GM19023 (cell line): ENCODE results near the gene TDRD12.

Source experiments
- ATAC-seq: cut with Tn5 transposase; IDR thresholded peaks from one replicate; pipeline ENCODE4 v1.9.1; 2021; ENCODE audit warnings: mild to moderate bottlenecking, moderate library complexity; ENCODE audit not compliant: unreplicated experiment

The TDRD12 gene

DNA sequence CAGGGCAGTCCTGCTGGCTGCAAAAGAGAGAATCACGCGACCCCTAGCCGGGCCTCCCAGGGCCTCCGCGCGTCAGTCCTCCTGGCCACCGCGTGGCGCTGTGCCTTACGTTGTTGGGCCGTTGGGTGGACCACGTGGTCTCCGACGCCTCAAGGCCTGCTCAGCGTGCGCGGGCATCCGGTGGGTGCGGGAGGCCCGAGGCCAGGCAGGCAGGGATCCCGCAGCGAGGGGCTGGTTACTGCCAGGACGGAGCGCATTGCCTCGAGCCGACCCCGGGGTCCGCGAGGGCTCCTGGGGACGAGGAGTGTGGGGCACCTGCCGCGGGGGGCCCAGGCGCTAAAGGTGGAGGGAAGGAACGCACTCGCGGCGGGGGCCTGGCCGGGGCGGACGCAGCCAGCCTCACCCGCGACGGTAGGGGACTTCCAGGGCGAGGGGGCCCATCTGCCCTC is at the start of gene TDRD12:
Gene TDRD12, plus strand, starts transcription at position 157 of the 449 bp plus-strand sequence. CDS start 306 bp downstream, outside the sequence.
- no peak for ATAC-seq

- ATAC-seq: no peak
These were observed 47.5 kb upstream of the TDRD12 start for GRCh38 chr19:32671883-32672593.

GRCh38 chr19:32672841-32673240 is 46.7 kb upstream of the TDRD12 start:
- ATAC-seq: no peak

DNA sequence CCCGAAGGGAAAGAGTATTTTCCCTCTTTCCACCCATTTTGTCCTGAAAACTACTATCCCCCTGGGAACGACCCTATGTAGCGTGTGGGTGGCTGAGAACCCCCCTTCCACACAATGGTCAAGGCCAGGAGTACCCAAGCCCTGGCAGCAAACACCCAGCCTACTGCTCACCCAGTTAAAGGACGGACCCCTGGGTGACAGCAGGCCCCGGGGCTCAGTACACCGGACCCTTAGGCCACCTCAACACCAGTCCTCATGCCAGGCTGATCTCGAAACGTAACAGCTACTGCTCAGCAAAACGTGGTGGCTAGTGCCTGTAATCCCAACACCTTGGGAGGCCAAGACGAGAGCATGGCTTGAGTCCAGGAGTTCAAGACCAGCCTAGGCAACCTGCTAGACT is 46.0 kb upstream of the TDRD12 start:
- ATAC-seq: no peak

GRCh38 chr19:32674153-32674930 is 45.2 kb upstream of the TDRD12 start:
- peak; percentile 7 for ATAC-seq

DNA sequence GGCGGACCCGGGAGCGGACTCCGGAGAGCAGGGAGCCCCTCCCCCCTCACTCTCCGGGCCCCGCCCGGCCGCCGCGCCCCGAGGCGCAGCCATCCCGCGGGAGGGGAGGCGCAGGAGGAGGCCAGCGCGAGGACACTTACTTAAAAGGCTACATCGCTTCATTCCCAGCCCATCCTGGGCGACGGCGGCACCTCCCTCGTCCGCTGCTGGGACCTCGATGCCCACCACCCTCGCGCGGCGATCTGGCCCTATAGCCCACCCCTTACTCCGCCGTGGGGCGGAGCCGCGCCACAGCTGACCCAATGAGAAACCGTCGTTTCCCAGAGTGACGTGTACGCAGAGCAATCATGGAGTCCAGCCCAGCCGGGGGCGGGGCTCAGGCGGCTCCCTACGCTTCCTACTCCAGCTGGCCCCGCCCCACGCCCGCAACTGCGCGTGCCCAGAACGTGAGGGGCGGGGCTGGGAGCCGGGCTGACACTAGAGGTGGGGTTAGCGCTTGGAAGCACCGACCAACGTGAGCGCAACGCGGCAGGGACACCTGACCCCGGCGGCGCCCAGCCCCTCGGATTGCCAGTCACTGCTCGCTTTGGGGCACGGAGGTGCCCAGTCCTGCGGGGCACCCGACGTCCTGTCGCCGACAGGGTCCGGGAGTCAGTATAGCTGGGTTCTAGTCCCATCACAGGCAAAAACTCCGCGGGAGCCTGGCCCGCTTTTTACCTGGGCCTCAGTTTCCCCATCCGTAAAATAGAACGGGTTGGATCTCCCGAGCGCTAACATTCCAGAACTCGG is 44.4 kb upstream of the TDRD12 start, which contains the start of gene ANKRD27:
Gene ANKRD27, minus strand, starts transcription at position 250 of the 789 bp plus-strand sequence. CDS start 16,165 bp downstream, outside the sequence.
- peak; percentile 98 for ATAC-seq

GRCh38 chr19:32675720-32676185 is 43.8 kb upstream of the TDRD12 start, which contains the start of gene RGS9BP:
Gene RGS9BP (plus strand): TSS chr19:32675848. CDS start chr19:32676264, 416 bp downstream.
- peak; percentile 29 for ATAC-seq

GRCh38 chr19:32676186-32676894 is 43.2 kb upstream of the TDRD12 start:
- ATAC-seq: no peak

- ATAC-seq: no peak
These were observed 42.6 kb upstream of the TDRD12 start for GRCh38 chr19:32676895-32677359.

DNA sequence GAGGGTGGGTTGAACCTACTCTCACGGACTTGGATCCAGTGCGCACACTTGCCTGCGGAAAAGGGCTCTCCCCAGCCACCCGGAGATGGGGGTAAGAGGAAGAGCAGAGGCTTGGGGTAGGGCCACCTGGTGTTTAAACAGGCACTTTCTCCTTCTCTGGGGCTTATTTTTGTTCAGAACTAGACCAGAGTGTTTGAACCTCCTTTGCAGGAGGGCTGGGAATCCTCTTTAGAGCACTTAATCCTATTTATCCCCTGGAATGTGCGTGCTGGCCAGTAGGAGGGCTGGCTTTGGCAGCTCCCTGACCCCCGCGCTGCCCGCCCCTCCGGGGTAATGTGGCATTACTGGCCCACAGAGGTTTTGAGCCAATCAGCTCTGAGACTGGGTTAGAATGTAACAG is 41.9 kb upstream of the TDRD12 start:
- no peak for ATAC-seq

- ATAC-seq: no peak
These were observed 38.6 kb upstream of the TDRD12 start for GRCh38 chr19:32680986-32681385.

DNA sequence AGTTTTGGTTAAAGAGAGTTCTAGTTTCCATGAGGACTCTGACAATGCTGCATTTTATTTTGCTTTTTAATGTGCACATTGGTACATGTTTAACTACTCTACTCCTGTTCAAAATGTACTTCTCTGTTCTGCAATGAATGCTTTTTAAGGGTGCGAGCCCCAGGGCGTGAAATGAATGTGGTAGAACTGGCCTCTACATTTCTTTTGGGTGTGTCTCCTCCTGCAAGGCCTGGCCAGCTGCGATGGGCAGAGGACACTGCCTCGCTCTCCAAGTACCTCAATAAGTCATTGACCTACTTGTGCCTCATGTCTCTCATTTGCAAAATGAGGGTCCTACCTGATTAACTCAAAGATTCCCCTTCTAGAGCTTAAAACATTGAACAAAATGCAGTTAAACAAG is 37.2 kb upstream of the TDRD12 start:
- no peak for ATAC-seq

DNA sequence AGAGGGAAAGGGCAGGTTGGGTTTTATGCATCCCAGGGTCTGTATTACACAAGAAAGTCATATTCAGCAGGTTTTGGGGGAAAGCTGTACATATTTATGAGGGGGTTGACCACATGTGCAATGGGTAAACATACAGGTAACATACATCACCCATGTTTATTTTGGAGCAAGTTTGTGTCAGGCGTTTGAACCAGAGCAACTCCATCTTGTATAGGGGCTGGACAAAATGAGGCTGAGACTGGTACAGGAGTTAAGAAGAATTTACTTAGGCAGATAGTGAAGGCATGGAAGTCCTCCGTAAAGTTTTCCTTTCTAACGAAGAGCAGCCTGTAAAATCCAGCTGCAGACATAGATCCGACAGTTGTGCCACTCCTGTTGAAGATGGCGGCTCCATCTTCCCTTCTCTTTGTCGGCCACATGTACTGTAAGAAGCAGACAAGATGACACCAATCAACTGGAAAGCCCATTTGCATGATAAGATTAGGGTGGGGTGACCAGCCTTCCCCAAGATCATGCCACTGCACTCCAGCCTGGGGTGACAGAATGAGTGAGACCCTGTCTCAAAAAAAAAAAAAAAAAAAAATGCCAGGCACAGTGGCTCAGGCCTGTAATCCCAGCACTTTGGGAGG is 32.6 kb upstream of the TDRD12 start:
- no peak for ATAC-seq

DNA sequence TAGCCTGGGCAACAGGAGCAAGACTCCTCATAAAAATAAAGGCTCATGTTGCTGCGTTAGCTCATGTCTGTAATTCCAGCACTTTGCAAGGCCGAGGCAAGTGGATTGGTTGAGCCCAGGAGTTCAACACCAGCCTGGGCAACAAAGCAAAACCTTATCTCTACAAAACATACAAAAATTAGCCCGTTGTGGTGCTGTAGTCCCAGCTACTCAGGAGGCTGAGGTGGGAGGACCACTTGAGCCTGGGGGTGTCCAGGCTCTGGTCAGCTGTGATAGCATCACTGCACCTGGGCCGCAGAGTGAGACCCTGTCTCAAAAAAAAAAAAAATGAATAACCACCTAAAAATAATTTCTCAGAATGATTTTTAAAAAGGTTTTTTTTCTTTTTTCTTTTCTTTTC is 31.9 kb upstream of the TDRD12 start:
- ATAC-seq: no peak

DNA sequence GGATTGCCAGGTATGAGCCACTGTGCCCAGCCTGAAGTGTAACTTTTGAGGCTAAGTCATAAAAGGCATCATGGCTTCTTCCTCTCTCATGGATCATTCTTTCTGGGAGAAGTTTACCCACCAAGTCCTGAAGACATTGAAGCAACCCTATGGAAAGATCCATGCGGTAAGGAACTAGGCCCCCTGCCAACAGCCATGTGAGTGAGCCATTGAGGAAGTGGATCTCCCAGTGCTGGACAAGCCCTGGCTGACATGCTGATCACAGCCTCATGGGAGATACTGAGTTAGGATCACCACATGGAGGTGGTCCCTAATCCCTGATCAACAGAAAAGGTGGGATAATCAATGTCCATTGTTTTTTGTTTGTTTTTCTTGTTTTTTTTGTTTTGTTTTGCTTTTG is 31.3 kb upstream of the TDRD12 start:
- no peak for ATAC-seq

GRCh38 chr19:32691291-32691951 is 28.1 kb upstream of the TDRD12 start, which contains the start of gene NUDT19:
Gene NUDT19 (plus strand): TSS chr19:32691821. CDS start chr19:32691961, 140 bp downstream.
- ATAC-seq: peak; percentile 92

GRCh38 chr19:32691952-32692726 is 27.4 kb upstream of the TDRD12 start:
- peak; percentile 68 for ATAC-seq

DNA sequence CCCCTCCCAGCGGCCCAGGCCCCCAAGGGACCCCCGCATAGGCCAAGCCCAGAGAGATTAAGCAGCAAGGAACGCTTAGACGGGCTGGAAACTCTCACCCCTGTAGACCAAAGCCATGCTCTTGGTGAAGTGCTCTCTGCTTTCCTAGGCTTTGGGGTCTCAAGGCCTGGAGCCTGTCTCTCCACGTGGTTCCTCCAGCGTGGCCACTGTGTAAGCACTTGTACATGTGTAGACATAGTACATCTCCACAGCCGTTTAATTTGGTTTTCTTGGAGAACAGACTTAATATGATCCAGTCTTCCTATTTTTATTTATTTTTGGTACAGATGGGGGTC is 26.9 kb upstream of the TDRD12 start:
- no peak for ATAC-seq
